Naive thymus-derived CD4-positive, alpha-beta T cell (primary cell): ENCODE results near the gene PTH2. TPM values are rescaled to one million over a fixed set of nuclear protein-coding genes. Genes with fewer than 3 reads are reported as not detected.

Experiments used
- ATAC-seq: fragments of 150-1000 bp; cut with Tn5 transposase; 2 replicates; pipeline ENCODE4 v1.10.0; 2021; ENCODE audit warnings: mild to moderate bottlenecking, moderate library complexity
- CTCF ChIA-PET: fragments of 350-600 bp; sonication (Branson Sonifier 250); formaldehyde crosslinking; loops from one replicate; lab custom pipeline; 2021; ENCODE audit warnings: antibody characterized with exemption; lab: Charles Lee
- POLR2A ChIA-PET: fragments of 350-600 bp; sonication (Branson Sonifier 250); formaldehyde crosslinking; loops from one replicate; lab custom pipeline; 2021; ENCODE audit warnings: antibody characterized with exemption, inconsistent platforms; lab: Charles Lee
- DNase-seq, 9 donors: peaks; one replicate each; pipeline versions ENCODE4 v3.0.0 to v3.0.0-alpha.2; 2020 to 2022; ENCODE audit warnings: mixed read lengths in 1 of 9
- H3K27ac ChIP-seq: one replicate; pipeline ENCODE4 v1.7.0; 2013; ENCODE audit warnings: mild to moderate bottlenecking, low read depth, low read length, moderate library complexity
- H3K27me3 ChIP-seq, 2 donors: one replicate each; pipeline ENCODE4 v1.7.0; 2013; ENCODE audit warnings: low read length in 2 of 2, mild to moderate bottlenecking in 2 of 2, moderate library complexity in 2 of 2; ENCODE audit not compliant: control insufficient read depth in 2 of 2, insufficient read depth in 2 of 2
- H3K36me3 ChIP-seq, 3 experiments: 1 replicate in 2 of 3; 2 replicates in 1 of 3; pipeline ENCODE4 v1.7.0; 2013; ENCODE audit warnings: low read length in 3 of 3, mild to moderate bottlenecking in 3 of 3, moderate library complexity in 1 of 3; ENCODE audit not compliant: insufficient read depth in 3 of 3, control insufficient read depth in 2 of 3
- H3K4me1 ChIP-seq, 2 donors: one replicate each; pipeline ENCODE4 v1.7.0; 2013; ENCODE audit warnings: low read length in 2 of 2, mild to moderate bottlenecking in 2 of 2, moderate library complexity in 1 of 2; ENCODE audit not compliant: control insufficient read depth in 2 of 2, insufficient read depth in 2 of 2
- H3K4me3 ChIP-seq: 2 replicates; pipeline ENCODE4 v1.7.0; 2013; ENCODE audit warnings: mild to moderate bottlenecking, low read length
- H3K9me3 ChIP-seq, 3 experiments: 1 replicate in 2 of 3; 2 replicates in 1 of 3; pipeline ENCODE4 v1.7.0; 2013; ENCODE audit warnings: low read length in 3 of 3; ENCODE audit not compliant: control insufficient read depth in 2 of 3
- H3K27ac Mint-ChIP-seq, 9 donors: one replicate each; pipeline ENCODE4 v1.8.0; 2020 to 2022; ENCODE audit warnings: mixed read lengths in 9 of 9, mild to moderate bottlenecking in 8 of 9, moderate library complexity in 5 of 9, inconsistent platforms in 2 of 9
- H3K27me3 Mint-ChIP-seq, 5 donors: one replicate each; pipeline ENCODE4 v1.8.0; 2021 to 2022; ENCODE audit warnings: mixed read lengths in 5 of 5, mild to moderate bottlenecking in 1 of 5
- H3K36me3 Mint-ChIP-seq, 5 donors: one replicate each; pipeline ENCODE4 v1.8.0; 2020 to 2022; ENCODE audit warnings: mixed read lengths in 5 of 5, mild to moderate bottlenecking in 3 of 5, inconsistent platforms in 1 of 5
- H3K4me1 Mint-ChIP-seq, 7 donors: one replicate each; pipeline ENCODE4 v1.8.0; 2020 to 2022; ENCODE audit warnings: mixed read lengths in 7 of 7, mild to moderate bottlenecking in 3 of 7, inconsistent platforms in 1 of 7
- H3K4me3 Mint-ChIP-seq, 10 donors: one replicate each; pipeline ENCODE4 v1.8.0; 2020 to 2022; ENCODE audit warnings: mild to moderate bottlenecking in 10 of 10, mixed read lengths in 10 of 10, moderate library complexity in 6 of 10, inconsistent platforms in 2 of 10
- H3K9me3 Mint-ChIP-seq, 11 donors: one replicate each; pipeline ENCODE4 v1.8.0; 2020 to 2022; ENCODE audit warnings: mixed read lengths in 11 of 11, mild to moderate bottlenecking in 4 of 11, inconsistent platforms in 1 of 11, moderate library complexity in 1 of 11
- intact Hi-C, 2 donors: fragments of 100-400 bp; cut with micrococcal nuclease; formaldehyde crosslinking; loops; one replicate each; pipeline ENCODE4 v1.15.1; 2023
- polyA plus RNA-seq, 2 donors: library from polyadenylated mRNA; unstranded; fragments of 300-500 nt; fragmentation: Illumina TruSeq; gene quantifications; one replicate each; pipeline ENCODE4 v1.2.3, GENCODE V29; 2021
- total RNA-seq, 6 experiments: library from RNA in 5 of 6; stranded (reverse) in 5 of 6; gene quantifications; 1 replicate in 5 of 6; 2 replicates in 1 of 6; pipeline ENCODE4 v1.2.3 and lab custom pipeline; 2021 to 2026

The PTH2 gene
- total and polyA plus RNA-seq, 7 experiments from 2014 or later: not detected

- intact Hi-C loops: loop anchor here (2.0 to 10.0 kb wide), 8 partner anchors 20 to 298 kb away; partner anchors contain the start of genes CD37 (in 2 of the 2), PTH2 (in 1 of the 2) and RPS11 (in 1 of the 2)
- peaks cover 48 to 60% (median 50%) of the 10 kb centered on the region in 5 donors for H3K27me3 Mint-ChIP-seq
- H3K4me1 Mint-ChIP-seq: peaks cover 23 to 49% (median 32%) of the 10 kb centered on the region in 7 donors
- no peak overlapping the region for H3K27ac ChIP-seq
- no peak overlapping the region for H3K4me3 ChIP-seq
- peaks cover 0 to 8% (median 5%) of the 10 kb centered on the region in 5 donors for H3K36me3 Mint-ChIP-seq
- peak overlapping the region in 6 of 9 donors; percentile 11 to 78 (median 39) for H3K27ac Mint-ChIP-seq
- H3K4me3 Mint-ChIP-seq: peak overlapping the region; percentile 75 to 88 (median 83)
- peaks cover 12 to 15% of the 10 kb centered on the region in 2 donors for H3K4me1 ChIP-seq
- H3K36me3 ChIP-seq: peaks cover 0 to 15% (median 2%) of the 10 kb centered on the region in 3 experiments
- POLR2A ChIA-PET: interaction anchor here (1.0 to 1.1 kb wide), 2 partner anchors 47 to 51 kb away, joined by 3 read pairs; no protein-coding TSS in a partner anchor
- H3K9me3 Mint-ChIP-seq: peaks cover 0 to 2% (median 0%) of the 10 kb centered on the region in 11 donors
- CTCF ChIA-PET: interaction anchor here (0.7 to 4.2 kb wide), 5 partner anchors 25 to 140 kb away, joined by 3 to 28 read pairs (median 4); no protein-coding TSS in a partner anchor
- DNase-seq (no peak), ATAC-seq (no peak)
- peaks cover 28 to 42% of the 10 kb centered on the region in 2 donors for H3K27me3 ChIP-seq
- no peaks in the 10 kb centered on the region for H3K9me3 ChIP-seq
Measured at GRCh38 chr19:49442354-49442753, 19.1 kb upstream of the PTH2 start.

GRCh38 chr19:49441960-49442350, 18.7 kb upstream of the PTH2 start:
- Mint-ChIP-seq H3K9me3 (peaks cover 0 to 2% (median 0%) of the 10 kb centered on the region in 11 donors), H3K4me3 (peak overlapping the region; percentile 75 to 88 (median 83)), H3K36me3 (peaks cover 0 to 8% (median 5%) of the 10 kb centered on the region in 5 donors), H3K27me3 (peaks cover 52 to 64% (median 54%) of the 10 kb centered on the region in 5 donors), H3K27ac (peak overlapping the region in 6 of 9 donors; percentile 21 to 69 (median 33)), H3K4me1 (peaks cover 27 to 50% (median 32%) of the 10 kb centered on the region in 7 donors)
- CTCF ChIA-PET: interaction anchor here (0.7 to 4.2 kb wide), 4 partner anchors 28 to 140 kb away, joined by 3 to 28 read pairs (median 4); no protein-coding TSS in a partner anchor
- intact Hi-C loops: loop anchor here (2.0 to 10.0 kb wide), 8 partner anchors 19 to 297 kb away; partner anchors contain the start of genes CD37 (in 2 of the 2), PTH2 (in 1 of the 2) and RPS11 (in 1 of the 2)
- ATAC-seq (no peak), DNase-seq (no peak)
- Histone ChIP-seq H3K27me3 (peaks cover 28 to 43% of the 10 kb centered on the region in 2 donors), H3K36me3 (peaks cover 0 to 11% (median 0%) of the 10 kb centered on the region in 3 experiments), H3K4me1 (peaks cover 12 to 15% of the 10 kb centered on the region in 2 donors), H3K4me3 (no peak overlapping the region), H3K9me3 (no peaks in the 10 kb centered on the region), H3K27ac (no peak overlapping the region)
- POLR2A ChIA-PET: interaction anchor here (1.0 kb wide), 1 partner anchor 50 kb away, joined by 3 read pairs; no protein-coding TSS in a partner anchor

GRCh38 chr19:49441210-49441959, 18.1 kb upstream of the PTH2 start, which contains the start of gene SLC17A7:
SLC17A7 (minus strand) TSS chr19:49441527; CDS start chr19:49441379, 148 bp downstream.
- H3K9me3 Mint-ChIP-seq: peaks cover 0 to 2% (median 0%) of the 10 kb centered on the region in 11 donors
- H3K27ac Mint-ChIP-seq: peak within 1 kb of the TSS in 8 of 9 donors; percentile 6 to 78 (median 33)
- peak in 1 of 9 donors; percentile 56 for DNase-seq
- peaks cover 0 to 6% (median 4%) of the 10 kb centered on the region in 5 donors for H3K36me3 Mint-ChIP-seq
- ChIA-PET CTCF (interaction anchor here (0.7 to 4.2 kb wide), 3 partner anchors 29 to 81 kb away, joined by 3 to 28 read pairs (median 6); no protein-coding TSS in a partner anchor), POLR2A (interaction anchor here (1.0 kb wide), 1 partner anchor 50 kb away, joined by 3 read pairs; no protein-coding TSS in a partner anchor)
- Histone ChIP-seq H3K9me3 (no peaks in the 10 kb centered on the region), H3K27ac (no peak within 1 kb of the TSS), H3K36me3 (peaks cover 0 to 6% (median 0%) of the 10 kb centered on the region in 3 experiments), H3K27me3 (peaks cover 28 to 49% of the 10 kb centered on the region in 2 donors), H3K4me1 (peaks cover 15 to 18% of the 10 kb centered on the region in 2 donors), H3K4me3 (no peak within 1 kb of the TSS)
- peaks cover 30 to 52% (median 32%) of the 10 kb centered on the region in 7 donors for H3K4me1 Mint-ChIP-seq
- ATAC-seq: no peak
- peak within 1 kb of the TSS; percentile 75 to 88 (median 83) for H3K4me3 Mint-ChIP-seq
- H3K27me3 Mint-ChIP-seq: peaks cover 57 to 70% (median 59%) of the 10 kb centered on the region in 5 donors
- intact Hi-C loops: loop anchor here (5.0 to 10.0 kb wide), 3 partner anchors 34 to 297 kb away; no protein-coding TSS in a partner anchor

- Histone ChIP-seq H3K9me3 (no peaks in the 10 kb centered on the region), H3K27ac (no peak overlapping the region), H3K4me1 (peaks cover 15 to 21% of the 10 kb centered on the region in 2 donors), H3K4me3 (no peak overlapping the region), H3K27me3 (peaks cover 28 to 51% of the 10 kb centered on the region in 2 donors), H3K36me3 (no peaks in the 10 kb centered on the region)
- ATAC-seq (no peak), DNase-seq (no peak)
- Mint-ChIP-seq H3K27me3 (peaks cover 65 to 77% (median 67%) of the 10 kb centered on the region in 5 donors), H3K36me3 (peaks cover 0 to 5% (median 0%) of the 10 kb centered on the region in 5 donors), H3K27ac (peak overlapping the region in 3 of 9 donors; percentile 6 to 44 (median 6)), H3K4me1 (peaks cover 34 to 52% (median 38%) of the 10 kb centered on the region in 7 donors), H3K4me3 (peak overlapping the region; percentile 8 to 80 (median 64)), H3K9me3 (peaks cover 0 to 2% (median 0%) of the 10 kb centered on the region in 11 donors)
- intact Hi-C loops: loop anchor here (5.0 to 10.0 kb wide), 3 partner anchors 33 to 296 kb away; no protein-coding TSS in a partner anchor
- CTCF ChIA-PET: interaction anchor here (0.9 to 4.2 kb wide), 2 partner anchors 35 to 48 kb away, joined by 3 to 28 read pairs; no protein-coding TSS in a partner anchor
- POLR2A ChIA-PET: no interaction called here
Measured at GRCh38 chr19:49440439-49441209, 17.4 kb upstream of the PTH2 start.

GRCh38 chr19:49439836-49440235, 16.6 kb upstream of the PTH2 start:
- H3K4me3 ChIP-seq: no peak overlapping the region
- DNase-seq (no peak), ATAC-seq (no peak)
- intact Hi-C loops: loop anchor here (5.0 to 10.0 kb wide), 3 partner anchors 33 to 295 kb away; no protein-coding TSS in a partner anchor
- H3K4me1 Mint-ChIP-seq: peaks cover 32 to 48% (median 38%) of the 10 kb centered on the region in 7 donors
- peaks cover 73 to 85% (median 75%) of the 10 kb centered on the region in 5 donors for H3K27me3 Mint-ChIP-seq
- H3K9me3 ChIP-seq: no peaks in the 10 kb centered on the region
- CTCF ChIA-PET: interaction anchor here (0.6 to 4.2 kb wide), 3 partner anchors 35 to 47 kb away, joined by 3 to 28 read pairs (median 3); no protein-coding TSS in a partner anchor
- H3K9me3 Mint-ChIP-seq: peaks cover 0 to 2% (median 0%) of the 10 kb centered on the region in 11 donors
- peak overlapping the region in 1 of 10 donors; percentile 26 for H3K4me3 Mint-ChIP-seq
- no peaks in the 10 kb centered on the region for H3K36me3 ChIP-seq
- peaks cover 0 to 5% (median 0%) of the 10 kb centered on the region in 5 donors for H3K36me3 Mint-ChIP-seq
- peaks cover 15 to 21% of the 10 kb centered on the region in 2 donors for H3K4me1 ChIP-seq
- no peak overlapping the region for H3K27ac ChIP-seq
- peaks cover 28 to 51% of the 10 kb centered on the region in 2 donors for H3K27me3 ChIP-seq
- POLR2A ChIA-PET: no interaction called here
- H3K27ac Mint-ChIP-seq: no peak overlapping the region
